Measurements from ENCODE around the gene ESR1. TPM values are rescaled to one million over a fixed set of nuclear protein-coding genes. Genes with fewer than 3 reads are reported as not detected.

ESR1 gene
- total and polyA plus RNA-seq, 2 donors (not counting 1 experiment from before 2014, with no cell fraction given): 0.06 to 0.50 TPM

- TF ChIP-seq CTCF (conservative IDR thresholded peaks at IDR 0.05 in 1 of 2, IDR thresholded peaks at IDR 0.05 in 1 of 2; ENCODE audit: low read depth in 1 of 2, low read length in 2 of 2): no peak
- TF ChIP-seq EZH2 (IDR thresholded peaks at IDR 0.05; ENCODE audit: low read length, missing control alignments): no peak
- H2AFZ ChIP-seq (ENCODE audit: low read length): no peak overlapping the region
- no peaks in the 10 kb centered on the region for H3K27me3 ChIP-seq (ENCODE audit: control insufficient read depth, insufficient read depth, low read length)
- H3K9ac ChIP-seq (ENCODE audit: insufficient read depth, low read length): no peak overlapping the region
- H3K4me3 ChIP-seq (replicated peaks in 1 of 4; ENCODE audit: control extremely low read depth in 1 of 4, insufficient read depth in 1 of 4, low read depth in 3 of 4, low read length in 4 of 4): no peak overlapping the region
- H3K9me3 ChIP-seq (ENCODE audit: control insufficient read depth, insufficient read depth, low read depth, low read length): no peaks in the 10 kb centered on the region
- DNase-seq (ENCODE audit: low read depth in 2 of 2): no peak
- no peaks in the 10 kb centered on the region for H4K20me1 ChIP-seq (ENCODE audit: control insufficient read depth, extremely low read depth, insufficient read depth, low read length)
- no peak overlapping the region for H3K4me2 ChIP-seq (ENCODE audit: extremely low read depth, insufficient read depth, low read length)
- no peaks in the 10 kb centered on the region for H3K79me2 ChIP-seq (ENCODE audit: control insufficient read depth, insufficient read depth, low read length)
- H3K27ac ChIP-seq (ENCODE audit: insufficient read depth, low read length): no peak overlapping the region
- no peaks in the 10 kb centered on the region for H3K4me1 ChIP-seq (ENCODE audit: control insufficient read depth, extremely low read depth, insufficient read depth, low read length)
- no peaks in the 10 kb centered on the region for H3K36me3 ChIP-seq (ENCODE audit: control insufficient read depth, insufficient read depth, low read length)
These were observed 357.5 kb downstream of the ESR1 start for GRCh38 chr6:152164957-152165356.

- Histone ChIP-seq H3K9ac (ENCODE audit: insufficient read depth, low read length) (no peak overlapping the region), H3K9me3 (ENCODE audit: control insufficient read depth, insufficient read depth, low read depth, low read length) (no peaks in the 10 kb centered on the region), H3K4me2 (ENCODE audit: extremely low read depth, insufficient read depth, low read length) (no peak overlapping the region), H3K4me3 (replicated peaks in 1 of 4; ENCODE audit: control extremely low read depth in 1 of 4, insufficient read depth in 1 of 4, low read depth in 3 of 4, low read length in 4 of 4) (no peak overlapping the region), H3K79me2 (ENCODE audit: control insufficient read depth, insufficient read depth, low read length) (no peaks in the 10 kb centered on the region), H4K20me1 (ENCODE audit: control insufficient read depth, extremely low read depth, insufficient read depth, low read length) (no peaks in the 10 kb centered on the region), H3K36me3 (ENCODE audit: control insufficient read depth, insufficient read depth, low read length) (no peaks in the 10 kb centered on the region), H2AFZ (ENCODE audit: low read length) (no peak overlapping the region), H3K27ac (ENCODE audit: insufficient read depth, low read length) (no peak overlapping the region), H3K4me1 (ENCODE audit: control insufficient read depth, extremely low read depth, insufficient read depth, low read length) (no peaks in the 10 kb centered on the region), H3K27me3 (ENCODE audit: control insufficient read depth, insufficient read depth, low read length) (no peaks in the 10 kb centered on the region)
- no peak for DNase-seq (ENCODE audit: low read depth in 2 of 2)
- TF ChIP-seq EZH2 (IDR thresholded peaks at IDR 0.05; ENCODE audit: low read length, missing control alignments): no peak
- TF ChIP-seq CTCF (conservative IDR thresholded peaks at IDR 0.05 in 1 of 2, IDR thresholded peaks at IDR 0.05 in 1 of 2; ENCODE audit: low read depth in 1 of 2, low read length in 2 of 2): no peak
These were observed 359.0 kb downstream of the ESR1 start for GRCh38 chr6:152166497-152166896.

- no peaks in the 10 kb centered on the region for H3K4me1 ChIP-seq (ENCODE audit: control insufficient read depth, extremely low read depth, insufficient read depth, low read length)
- H3K4me2 ChIP-seq (ENCODE audit: extremely low read depth, insufficient read depth, low read length): no peak overlapping the region
- TF ChIP-seq EZH2 (IDR thresholded peaks at IDR 0.05; ENCODE audit: low read length, missing control alignments): no peak
- TF ChIP-seq CTCF (conservative IDR thresholded peaks at IDR 0.05 in 1 of 2, IDR thresholded peaks at IDR 0.05 in 1 of 2; ENCODE audit: low read depth in 1 of 2, low read length in 2 of 2): no peak
- DNase-seq (ENCODE audit: low read depth in 2 of 2): no peak
- H4K20me1 ChIP-seq (ENCODE audit: control insufficient read depth, extremely low read depth, insufficient read depth, low read length): no peaks in the 10 kb centered on the region
- H3K9ac ChIP-seq (ENCODE audit: insufficient read depth, low read length): no peak overlapping the region
- no peaks in the 10 kb centered on the region for H3K36me3 ChIP-seq (ENCODE audit: control insufficient read depth, insufficient read depth, low read length)
- H3K27ac ChIP-seq (ENCODE audit: insufficient read depth, low read length): no peak overlapping the region
- H3K9me3 ChIP-seq (ENCODE audit: control insufficient read depth, insufficient read depth, low read depth, low read length): no peaks in the 10 kb centered on the region
- no peak overlapping the region for H3K4me3 ChIP-seq (replicated peaks in 1 of 4; ENCODE audit: control extremely low read depth in 1 of 4, insufficient read depth in 1 of 4, low read depth in 3 of 4, low read length in 4 of 4)
- no peak overlapping the region for H2AFZ ChIP-seq (ENCODE audit: low read length)
- H3K27me3 ChIP-seq (ENCODE audit: control insufficient read depth, insufficient read depth, low read length): no peaks in the 10 kb centered on the region
- H3K79me2 ChIP-seq (ENCODE audit: control insufficient read depth, insufficient read depth, low read length): no peaks in the 10 kb centered on the region
These were observed 359.4 kb downstream of the ESR1 start for GRCh38 chr6:152166897-152167296.

All from fibroblast of lung (primary cell).